ENCODE data around the gene SRPK2.

DNA sequence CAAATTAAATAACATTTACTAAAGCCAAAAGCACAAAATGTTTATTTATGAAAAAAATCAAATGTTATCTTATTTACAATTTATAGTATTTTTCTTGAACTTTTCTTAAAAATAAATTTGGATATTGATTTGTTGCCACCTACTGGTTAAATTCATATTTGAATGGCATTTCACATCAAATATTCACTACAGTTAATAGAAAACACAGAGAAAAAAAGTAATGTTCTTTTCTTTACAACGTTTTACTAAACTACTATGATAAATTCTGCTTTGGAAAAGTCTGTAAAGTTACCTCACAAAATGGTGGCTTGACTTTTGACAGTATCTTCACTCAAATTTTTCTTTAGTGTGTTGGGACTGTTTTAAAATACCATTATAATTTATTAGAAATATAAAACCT, 52.7 kb downstream of the SRPK2 start:
- TF ChIP-seq, protein P1, sequence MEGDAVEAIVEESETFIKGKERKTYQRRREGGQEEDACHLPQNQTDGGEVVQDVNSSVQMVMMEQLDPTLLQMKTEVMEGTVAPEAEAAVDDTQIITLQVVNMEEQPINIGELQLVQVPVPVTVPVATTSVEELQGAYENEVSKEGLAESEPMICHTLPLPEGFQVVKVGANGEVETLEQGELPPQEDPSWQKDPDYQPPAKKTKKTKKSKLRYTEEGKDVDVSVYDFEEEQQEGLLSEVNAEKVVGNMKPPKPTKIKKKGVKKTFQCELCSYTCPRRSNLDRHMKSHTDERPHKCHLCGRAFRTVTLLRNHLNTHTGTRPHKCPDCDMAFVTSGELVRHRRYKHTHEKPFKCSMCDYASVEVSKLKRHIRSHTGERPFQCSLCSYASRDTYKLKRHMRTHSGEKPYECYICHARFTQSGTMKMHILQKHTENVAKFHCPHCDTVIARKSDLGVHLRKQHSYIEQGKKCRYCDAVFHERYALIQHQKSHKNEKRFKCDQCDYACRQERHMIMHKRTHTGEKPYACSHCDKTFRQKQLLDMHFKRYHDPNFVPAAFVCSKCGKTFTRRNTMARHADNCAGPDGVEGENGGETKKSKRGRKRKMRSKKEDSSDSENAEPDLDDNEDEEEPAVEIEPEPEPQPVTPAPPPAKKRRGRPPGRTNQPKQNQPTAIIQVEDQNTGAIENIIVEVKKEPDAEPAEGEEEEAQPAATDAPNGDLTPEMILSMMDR (IDR thresholded peaks at IDR 0.05): no peak
- TF ChIP-seq POLR2A (IDR thresholded peaks at IDR 0.05): no peak
